ENCODE measurements around the gene EXT2.

The EXT2 gene

DNA sequence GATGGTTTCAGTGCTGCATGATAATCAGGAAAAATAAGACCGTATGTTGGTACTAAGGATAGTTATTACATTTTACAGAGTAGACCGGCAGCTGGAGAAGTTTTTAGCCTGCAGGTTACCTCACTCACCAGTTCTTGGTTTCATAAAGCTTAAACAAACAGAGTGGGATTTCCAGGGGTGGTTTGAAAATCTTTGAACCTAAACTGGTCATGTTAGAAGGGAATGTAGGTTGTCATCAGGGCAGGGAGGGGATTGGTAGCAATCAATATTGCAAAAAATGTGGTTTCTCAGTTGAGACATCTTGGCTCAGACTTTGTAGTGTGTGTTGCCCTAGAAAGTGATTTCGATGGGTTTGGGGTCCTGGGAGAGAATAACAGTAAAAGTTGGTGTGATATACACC is 17.5 kb downstream of the EXT2 start:
- ATAC-seq, result no peak
- no peak for TF ChIP-seq ZNF565 (CRISPR knock-in tag; conservative IDR thresholded peaks at IDR 0.05; ENCODE audit: low read depth)
- no peak for TF ChIP-seq CSDC2 (CRISPR knock-in tag; IDR thresholded peaks at IDR 0.05)
- TF ChIP-seq ZNF8 (CRISPR knock-in tag; IDR thresholded peaks at IDR 0.05), result no peak
- no peak for TF ChIP-seq OSR1 (CRISPR knock-in tag; IDR thresholded peaks at IDR 0.05)
- no peak for TF ChIP-seq BACH2 (CRISPR knock-in tag; IDR thresholded peaks at IDR 0.05; ENCODE audit: borderline replicate concordance)
- TF ChIP-seq TOX (CRISPR knock-in tag; IDR thresholded peaks at IDR 0.05; ENCODE audit: borderline replicate concordance), result no peak
- TF ChIP-seq, protein P1, sequence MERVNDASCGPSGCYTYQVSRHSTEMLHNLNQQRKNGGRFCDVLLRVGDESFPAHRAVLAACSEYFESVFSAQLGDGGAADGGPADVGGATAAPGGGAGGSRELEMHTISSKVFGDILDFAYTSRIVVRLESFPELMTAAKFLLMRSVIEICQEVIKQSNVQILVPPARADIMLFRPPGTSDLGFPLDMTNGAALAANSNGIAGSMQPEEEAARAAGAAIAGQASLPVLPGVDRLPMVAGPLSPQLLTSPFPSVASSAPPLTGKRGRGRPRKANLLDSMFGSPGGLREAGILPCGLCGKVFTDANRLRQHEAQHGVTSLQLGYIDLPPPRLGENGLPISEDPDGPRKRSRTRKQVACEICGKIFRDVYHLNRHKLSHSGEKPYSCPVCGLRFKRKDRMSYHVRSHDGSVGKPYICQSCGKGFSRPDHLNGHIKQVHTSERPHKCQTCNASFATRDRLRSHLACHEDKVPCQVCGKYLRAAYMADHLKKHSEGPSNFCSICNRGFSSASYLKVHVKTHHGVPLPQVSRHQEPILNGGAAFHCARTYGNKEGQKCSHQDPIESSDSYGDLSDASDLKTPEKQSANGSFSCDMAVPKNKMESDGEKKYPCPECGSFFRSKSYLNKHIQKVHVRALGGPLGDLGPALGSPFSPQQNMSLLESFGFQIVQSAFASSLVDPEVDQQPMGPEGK (CRISPR knock-in tag; IDR thresholded peaks at IDR 0.05; ENCODE audit: borderline replicate concordance), result no peak
- no peak for TF ChIP-seq PPARA (CRISPR knock-in tag; IDR thresholded peaks at IDR 0.05; ENCODE audit: borderline replicate concordance)
- no peak for TF ChIP-seq ZFP3 (CRISPR knock-in tag; IDR thresholded peaks at IDR 0.05)
- TF ChIP-seq, protein P2, sequence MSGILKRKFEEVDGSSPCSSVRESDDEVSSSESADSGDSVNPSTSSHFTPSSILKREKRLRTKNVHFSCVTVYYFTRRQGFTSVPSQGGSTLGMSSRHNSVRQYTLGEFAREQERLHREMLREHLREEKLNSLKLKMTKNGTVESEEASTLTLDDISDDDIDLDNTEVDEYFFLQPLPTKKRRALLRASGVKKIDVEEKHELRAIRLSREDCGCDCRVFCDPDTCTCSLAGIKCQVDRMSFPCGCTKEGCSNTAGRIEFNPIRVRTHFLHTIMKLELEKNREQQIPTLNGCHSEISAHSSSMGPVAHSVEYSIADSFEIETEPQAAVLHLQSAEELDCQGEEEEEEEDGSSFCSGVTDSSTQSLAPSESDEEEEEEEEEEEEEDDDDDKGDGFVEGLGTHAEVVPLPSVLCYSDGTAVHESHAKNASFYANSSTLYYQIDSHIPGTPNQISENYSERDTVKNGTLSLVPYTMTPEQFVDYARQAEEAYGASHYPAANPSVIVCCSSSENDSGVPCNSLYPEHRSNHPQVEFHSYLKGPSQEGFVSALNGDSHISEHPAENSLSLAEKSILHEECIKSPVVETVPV (CRISPR knock-in tag; IDR thresholded peaks at IDR 0.05), result no peak
- TF ChIP-seq ZC3H10 (CRISPR knock-in tag; IDR thresholded peaks at IDR 0.05), result no peak
- TF ChIP-seq RARB (CRISPR knock-in tag; IDR thresholded peaks at IDR 0.05), result no peak
- TF ChIP-seq, protein P3, sequence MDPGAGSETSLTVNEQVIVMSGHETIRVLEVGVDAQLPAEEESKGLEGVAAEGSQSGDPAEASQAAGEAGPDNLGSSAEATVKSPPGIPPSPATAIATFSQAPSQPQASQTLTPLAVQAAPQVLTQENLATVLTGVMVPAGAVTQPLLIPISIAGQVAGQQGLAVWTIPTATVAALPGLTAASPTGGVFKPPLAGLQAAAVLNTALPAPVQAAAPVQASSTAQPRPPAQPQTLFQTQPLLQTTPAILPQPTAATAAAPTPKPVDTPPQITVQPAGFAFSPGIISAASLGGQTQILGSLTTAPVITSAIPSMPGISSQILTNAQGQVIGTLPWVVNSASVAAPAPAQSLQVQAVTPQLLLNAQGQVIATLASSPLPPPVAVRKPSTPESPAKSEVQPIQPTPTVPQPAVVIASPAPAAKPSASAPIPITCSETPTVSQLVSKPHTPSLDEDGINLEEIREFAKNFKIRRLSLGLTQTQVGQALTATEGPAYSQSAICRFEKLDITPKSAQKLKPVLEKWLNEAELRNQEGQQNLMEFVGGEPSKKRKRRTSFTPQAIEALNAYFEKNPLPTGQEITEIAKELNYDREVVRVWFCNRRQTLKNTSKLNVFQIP (CRISPR knock-in tag; IDR thresholded peaks at IDR 0.05; ENCODE audit: borderline replicate concordance, low read depth), result no peak
- no peak for TF ChIP-seq ZNF70 (CRISPR knock-in tag; IDR thresholded peaks at IDR 0.05)
- no peak for TF ChIP-seq TCF4 (CRISPR knock-in tag; IDR thresholded peaks at IDR 0.05; ENCODE audit: borderline replicate concordance)
- TF ChIP-seq ESRRG (CRISPR knock-in tag; IDR thresholded peaks at IDR 0.05), result no peak
- no peak for TF ChIP-seq ZFP30 (CRISPR knock-in tag; IDR thresholded peaks at IDR 0.05)
- TF ChIP-seq ISL1 (CRISPR knock-in tag; IDR thresholded peaks at IDR 0.05), result no peak
- TF ChIP-seq ARNTL (CRISPR knock-in tag; IDR thresholded peaks at IDR 0.05; ENCODE audit: borderline replicate concordance, low read depth), result no peak
- TF ChIP-seq, protein P4, sequence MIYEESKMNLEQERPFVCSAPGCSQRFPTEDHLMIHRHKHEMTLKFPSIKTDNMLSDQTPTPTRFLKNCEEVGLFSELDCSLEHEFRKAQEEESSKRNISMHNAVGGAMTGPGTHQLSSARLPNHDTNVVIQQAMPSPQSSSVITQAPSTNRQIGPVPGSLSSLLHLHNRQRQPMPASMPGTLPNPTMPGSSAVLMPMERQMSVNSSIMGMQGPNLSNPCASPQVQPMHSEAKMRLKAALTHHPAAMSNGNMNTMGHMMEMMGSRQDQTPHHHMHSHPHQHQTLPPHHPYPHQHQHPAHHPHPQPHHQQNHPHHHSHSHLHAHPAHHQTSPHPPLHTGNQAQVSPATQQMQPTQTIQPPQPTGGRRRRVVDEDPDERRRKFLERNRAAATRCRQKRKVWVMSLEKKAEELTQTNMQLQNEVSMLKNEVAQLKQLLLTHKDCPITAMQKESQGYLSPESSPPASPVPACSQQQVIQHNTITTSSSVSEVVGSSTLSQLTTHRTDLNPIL (CRISPR knock-in tag; IDR thresholded peaks at IDR 0.05; ENCODE audit: low read depth), result no peak

DNA sequence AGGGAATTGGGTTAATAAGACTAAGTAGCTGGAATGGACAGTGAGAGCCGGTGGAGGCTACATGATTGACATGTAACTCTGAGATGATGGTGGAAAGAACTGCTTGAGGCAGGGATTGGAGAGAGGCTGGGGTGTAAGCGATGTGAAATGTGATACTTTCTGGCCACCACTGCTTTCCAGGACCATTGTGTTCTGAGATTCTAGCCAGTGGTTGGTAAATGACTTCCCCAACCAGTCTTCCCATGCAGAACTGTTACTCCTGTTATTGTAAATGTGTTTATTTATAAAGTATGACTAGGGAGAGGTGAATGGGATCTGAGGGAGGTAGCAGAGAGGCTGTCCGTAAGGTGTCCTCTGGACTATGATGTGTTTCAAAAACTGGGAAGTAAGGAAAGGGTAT is 18.1 kb downstream of the EXT2 start:
- TF ChIP-seq OSR1 (CRISPR knock-in tag; IDR thresholded peaks at IDR 0.05), result no peak
- no peak for ATAC-seq

DNA sequence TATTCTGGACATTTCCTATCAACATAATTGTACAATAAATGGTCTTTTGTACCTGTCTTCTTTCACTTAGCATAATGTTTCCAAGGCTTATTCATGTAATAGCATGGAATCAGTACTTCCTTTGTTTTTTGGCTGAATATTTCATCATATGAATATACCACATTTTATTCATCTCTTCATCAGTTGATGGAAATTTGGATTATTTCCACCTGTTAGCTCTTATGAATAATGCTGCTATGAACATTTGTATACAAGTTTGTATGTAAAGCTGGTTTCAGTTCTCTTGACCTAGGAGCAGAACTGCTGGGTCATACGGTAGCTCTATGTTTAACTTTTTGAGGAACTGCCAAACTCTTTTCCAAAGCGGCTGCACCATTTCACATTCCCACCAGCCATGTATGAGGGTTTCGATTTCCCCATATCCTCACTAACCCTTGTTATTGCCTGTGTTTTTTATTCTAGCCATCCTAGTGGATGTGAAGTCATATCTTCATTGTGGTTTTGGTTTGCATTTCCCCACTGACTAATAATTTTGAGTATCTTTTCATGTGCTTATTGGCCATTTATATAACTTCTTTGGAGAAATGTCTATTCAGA is 20.9 kb downstream of the EXT2 start:
- ATAC-seq, result no peak
- TF ChIP-seq ZFP30 (CRISPR knock-in tag; IDR thresholded peaks at IDR 0.05) (no peak), BACH2 (CRISPR knock-in tag; IDR thresholded peaks at IDR 0.05; ENCODE audit: borderline replicate concordance) (no peak), SNAI2 (CRISPR knock-in tag; IDR thresholded peaks at IDR 0.05) (no peak), ZNF70 (CRISPR knock-in tag; IDR thresholded peaks at IDR 0.05) (no peak), TOX (CRISPR knock-in tag; IDR thresholded peaks at IDR 0.05; ENCODE audit: borderline replicate concordance) (no peak), ZFP3 (CRISPR knock-in tag; IDR thresholded peaks at IDR 0.05) (no peak), ZC3H10 (CRISPR knock-in tag; IDR thresholded peaks at IDR 0.05) (no peak)
- TF ChIP-seq, protein P5, sequence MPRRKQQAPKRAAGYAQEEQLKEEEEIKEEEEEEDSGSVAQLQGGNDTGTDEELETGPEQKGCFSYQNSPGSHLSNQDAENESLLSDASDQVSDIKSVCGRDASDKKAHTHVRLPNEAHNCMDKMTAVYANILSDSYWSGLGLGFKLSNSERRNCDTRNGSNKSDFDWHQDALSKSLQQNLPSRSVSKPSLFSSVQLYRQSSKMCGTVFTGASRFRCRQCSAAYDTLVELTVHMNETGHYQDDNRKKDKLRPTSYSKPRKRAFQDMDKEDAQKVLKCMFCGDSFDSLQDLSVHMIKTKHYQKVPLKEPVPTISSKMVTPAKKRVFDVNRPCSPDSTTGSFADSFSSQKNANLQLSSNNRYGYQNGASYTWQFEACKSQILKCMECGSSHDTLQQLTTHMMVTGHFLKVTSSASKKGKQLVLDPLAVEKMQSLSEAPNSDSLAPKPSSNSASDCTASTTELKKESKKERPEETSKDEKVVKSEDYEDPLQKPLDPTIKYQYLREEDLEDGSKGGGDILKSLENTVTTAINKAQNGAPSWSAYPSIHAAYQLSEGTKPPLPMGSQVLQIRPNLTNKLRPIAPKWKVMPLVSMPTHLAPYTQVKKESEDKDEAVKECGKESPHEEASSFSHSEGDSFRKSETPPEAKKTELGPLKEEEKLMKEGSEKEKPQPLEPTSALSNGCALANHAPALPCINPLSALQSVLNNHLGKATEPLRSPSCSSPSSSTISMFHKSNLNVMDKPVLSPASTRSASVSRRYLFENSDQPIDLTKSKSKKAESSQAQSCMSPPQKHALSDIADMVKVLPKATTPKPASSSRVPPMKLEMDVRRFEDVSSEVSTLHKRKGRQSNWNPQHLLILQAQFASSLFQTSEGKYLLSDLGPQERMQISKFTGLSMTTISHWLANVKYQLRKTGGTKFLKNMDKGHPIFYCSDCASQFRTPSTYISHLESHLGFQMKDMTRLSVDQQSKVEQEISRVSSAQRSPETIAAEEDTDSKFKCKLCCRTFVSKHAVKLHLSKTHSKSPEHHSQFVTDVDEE (CRISPR knock-in tag; IDR thresholded peaks at IDR 0.05), result no peak
- TF ChIP-seq, protein P1 (CRISPR knock-in tag; IDR thresholded peaks at IDR 0.05; ENCODE audit: borderline replicate concordance), result no peak
- TF ChIP-seq, protein P2 (CRISPR knock-in tag; IDR thresholded peaks at IDR 0.05), result no peak
